ENCODE results near the gene CENPN.

- TF ChIP-seq, protein P1, sequence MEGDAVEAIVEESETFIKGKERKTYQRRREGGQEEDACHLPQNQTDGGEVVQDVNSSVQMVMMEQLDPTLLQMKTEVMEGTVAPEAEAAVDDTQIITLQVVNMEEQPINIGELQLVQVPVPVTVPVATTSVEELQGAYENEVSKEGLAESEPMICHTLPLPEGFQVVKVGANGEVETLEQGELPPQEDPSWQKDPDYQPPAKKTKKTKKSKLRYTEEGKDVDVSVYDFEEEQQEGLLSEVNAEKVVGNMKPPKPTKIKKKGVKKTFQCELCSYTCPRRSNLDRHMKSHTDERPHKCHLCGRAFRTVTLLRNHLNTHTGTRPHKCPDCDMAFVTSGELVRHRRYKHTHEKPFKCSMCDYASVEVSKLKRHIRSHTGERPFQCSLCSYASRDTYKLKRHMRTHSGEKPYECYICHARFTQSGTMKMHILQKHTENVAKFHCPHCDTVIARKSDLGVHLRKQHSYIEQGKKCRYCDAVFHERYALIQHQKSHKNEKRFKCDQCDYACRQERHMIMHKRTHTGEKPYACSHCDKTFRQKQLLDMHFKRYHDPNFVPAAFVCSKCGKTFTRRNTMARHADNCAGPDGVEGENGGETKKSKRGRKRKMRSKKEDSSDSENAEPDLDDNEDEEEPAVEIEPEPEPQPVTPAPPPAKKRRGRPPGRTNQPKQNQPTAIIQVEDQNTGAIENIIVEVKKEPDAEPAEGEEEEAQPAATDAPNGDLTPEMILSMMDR (conservative IDR thresholded peaks at IDR 0.05) = no peak
- no peak for TF ChIP-seq EZH2 (IDR thresholded peaks at IDR 0.05; ENCODE audit: low read depth)
Measured at GRCh38 chr16:80971819-80972218, 35.2 kb upstream of the CENPN start.

All from PC-9 (cell line).